Smooth muscle cell (in vitro differentiated cells): ENCODE results near the gene ABHD3. TPM values are rescaled to one million over a fixed set of nuclear protein-coding genes. Genes with fewer than 3 reads are reported as not detected.
"Not testable (repeated sequence)": the region's sequence is repeated elsewhere in the genome, so short reads cannot be mapped to it uniquely, and the experiment has no call there.

Experiments
- DNase-seq: peaks from one replicate; lab custom pipeline; 2025; ENCODE audit not compliant: unreplicated experiment; lab: John Stamatoyannopoulos, UW
- H2AFZ ChIP-seq: fragments of 200-600 bp; sonication (generic); 2 replicates; pipeline ENCODE4 v1.6.0; 2016; ENCODE audit warnings: antibody characterized with exemption, low read depth, mild to moderate bottlenecking
- H3F3A ChIP-seq: fragments of 200-600 bp; sonication (generic); 2 replicates; pipeline ENCODE4 v1.6.0; 2017; ENCODE audit warnings: antibody characterized with exemption, low read depth
- H3K27ac ChIP-seq: fragments of 200-600 bp; sonication (generic); 2 replicates; pipeline ENCODE4 v1.5.1; 2016; ENCODE audit warnings: low read depth, mild to moderate bottlenecking
- H3K27me3 ChIP-seq: fragments of 200-600 bp; sonication (generic); 2 replicates; pipeline ENCODE4 v1.6.1; 2016; ENCODE audit warnings: low read depth, mild to moderate bottlenecking
- H3K36me3 ChIP-seq: fragments of 200-600 bp; sonication (generic); 2 replicates; pipeline ENCODE4 v1.5.1; 2016; ENCODE audit warnings: low read depth
- H3K4me1 ChIP-seq: fragments of 200-600 bp; sonication (generic); 2 replicates; pipeline ENCODE4 v1.5.1; 2016; ENCODE audit warnings: low read depth
- H3K4me2 ChIP-seq: fragments of 200-600 bp; sonication (generic); 2 replicates; pipeline ENCODE4 v1.6.0; 2016; ENCODE audit warnings: mild to moderate bottlenecking
- H3K4me3 ChIP-seq: fragments of 200-600 bp; sonication (generic); 2 replicates; pipeline ENCODE4 v1.5.1; 2016; ENCODE audit warnings: mild to moderate bottlenecking
- H3K79me2 ChIP-seq: fragments of 200-600 bp; sonication (generic); 2 replicates; pipeline ENCODE4 v1.6.0; 2016; ENCODE audit warnings: low read depth, mild to moderate bottlenecking
- H3K9ac ChIP-seq: fragments of 200-600 bp; sonication (generic); 2 replicates; pipeline ENCODE4 v1.6.0; 2016; ENCODE audit warnings: low read depth
- H3K9me3 ChIP-seq: fragments of 200-600 bp; sonication (generic); replicated peaks from 2 replicates; pipeline ENCODE4 v1.5.1; 2016; ENCODE audit warnings: low read depth
- H4K20me1 ChIP-seq: fragments of 200-600 bp; sonication (generic); 2 replicates; pipeline ENCODE4 v1.6.0; 2016; ENCODE audit warnings: low read depth
- CTCF ChIP-seq: fragments of 200-600 bp; sonication (generic); IDR thresholded peaks from 2 replicates; pipeline ENCODE4 v1.5.1; 2017; ENCODE audit warnings: borderline replicate concordance, mild to moderate bottlenecking, antibody characterized with exemption; ENCODE audit not compliant: insufficient read depth, poor library complexity, severe bottlenecking
- WGBS: methylation state at CpG from one replicate; pipeline ENCODE4 v1.1.7; 2016; ENCODE audit warnings: low lambda C conversion rate; 5-methylcytosine and 5-hydroxymethylcytosine counted together
- polyA plus RNA-seq: library from polyadenylated mRNA; unstranded; fragments of >200 nt; fragmentation: Nextera tagmentation; extraction: Ambion mirVana; gene quantifications from 2 replicates; pipeline ENCODE4 v1.2.1, GENCODE V29; 2016
- total RNA-seq: library from RNA; depleted of rRNA; stranded (reverse); fragments of >200 nt; gene quantifications from 2 replicates; pipeline ENCODE4 v1.2.3, GENCODE V29; 2014

Gene ABHD3
- total and polyA plus RNA-seq, 2 experiments from 2014 or later: 6.9 to 9.9 TPM

GRCh38 chr18:21727702-21728101 lies 23.1 kb upstream of the ABHD3 start:
- Histone ChIP-seq H4K20me1 (no peaks in the 10 kb centered on the region), H3K9me3 (no peaks in the 10 kb centered on the region), H3K79me2 (no peaks in the 10 kb centered on the region), H3K27me3 (no peaks in the 10 kb centered on the region), H3K4me2 (no peak overlapping the region), H3K4me1 (no peaks in the 10 kb centered on the region), H3K4me3 (no peak overlapping the region), H3K36me3 (no peaks in the 10 kb centered on the region), H3K27ac (no peak overlapping the region), H3F3A (no peaks in the 10 kb centered on the region), H2AFZ (no peak overlapping the region), H3K9ac (no peak overlapping the region)
- no peak for DNase-seq
- TF ChIP-seq CTCF: no peak
- 95% methylated on average over 2 of the region's 2 CpGs for WGBS

GRCh38 chr18:21725201-21725600 lies 20.6 kb upstream of the ABHD3 start:
- Histone ChIP-seq H3K27ac (no peak overlapping the region), H3K4me1 (no peaks in the 10 kb centered on the region), H2AFZ (no peak overlapping the region), H3K9me3 (no peaks in the 10 kb centered on the region), H3F3A (no peaks in the 10 kb centered on the region), H4K20me1 (no peaks in the 10 kb centered on the region), H3K4me3 (no peak overlapping the region), H3K79me2 (no peaks in the 10 kb centered on the region), H3K9ac (no peak overlapping the region), H3K4me2 (no peak overlapping the region), H3K36me3 (no peaks in the 10 kb centered on the region), H3K27me3 (no peaks in the 10 kb centered on the region)
- no peak for DNase-seq
- 83% methylated on average over 4 of the region's 4 CpGs for WGBS
- no peak for TF ChIP-seq CTCF

- Histone ChIP-seq H3K9me3 (no peaks in the 10 kb centered on the region), H3K79me2 (no peaks in the 10 kb centered on the region), H2AFZ (no peak overlapping the region), H3K9ac (no peak overlapping the region), H3K27me3 (no peaks in the 10 kb centered on the region), H3K4me2 (no peak overlapping the region), H3K27ac (no peak overlapping the region), H3K4me3 (no peak overlapping the region), H4K20me1 (no peaks in the 10 kb centered on the region), H3K36me3 (no peaks in the 10 kb centered on the region), H3K4me1 (no peaks in the 10 kb centered on the region), H3F3A (no peaks in the 10 kb centered on the region)
- 90% methylated on average over 2 of the region's 2 CpGs for WGBS
- no peak for DNase-seq
- no peak for TF ChIP-seq CTCF
These were observed 18.1 kb upstream of the ABHD3 start for GRCh38 chr18:21722687-21723086.

- 100% methylated on average over 1 of the region's 1 CpG for WGBS
These were observed 9.9 kb upstream of the ABHD3 start for GRCh38 chr18:21714474-21714873.

GRCh38 chr18:21707130-21707529 lies 2.6 kb upstream of the ABHD3 start:
- not testable (repeated sequence) for H3K9me3 ChIP-seq, H3K4me1 ChIP-seq, H3F3A ChIP-seq, H3K27ac ChIP-seq, H3K27me3 ChIP-seq, H2AFZ ChIP-seq, H4K20me1 ChIP-seq, H3K4me3 ChIP-seq, H3K9ac ChIP-seq, H3K4me2 ChIP-seq, DNase-seq, H3K79me2 ChIP-seq, H3K36me3 ChIP-seq
- 84% methylated on average over 7 of the region's 7 CpGs for WGBS

More at GRCh38 chr18:21714474-21714873, 9.9 kb upstream of the ABHD3 start:
- H3K36me3 ChIP-seq: no peaks in the 10 kb centered on the region
- no peaks in the 10 kb centered on the region for H3K4me1 ChIP-seq
- DNase-seq: no peak
- TF ChIP-seq CTCF: no peak
- H3K9ac ChIP-seq: no peak overlapping the region
- no peaks in the 10 kb centered on the region for H4K20me1 ChIP-seq
- H3K9me3 ChIP-seq: no peaks in the 10 kb centered on the region
- H3F3A ChIP-seq: no peaks in the 10 kb centered on the region
- H2AFZ ChIP-seq: no peak overlapping the region
- H3K27me3 ChIP-seq: no peaks in the 10 kb centered on the region
- no peak overlapping the region for H3K4me3 ChIP-seq
- no peak overlapping the region for H3K27ac ChIP-seq
- no peak overlapping the region for H3K4me2 ChIP-seq
- no peaks in the 10 kb centered on the region for H3K79me2 ChIP-seq
